NOMO-1 treated with dmso at 0.1 percent for 144 hours (cell line): ENCODE data around the gene CES3.
A peak's percentile ranks its signal among the peaks of the same experiment; 100 is the strongest.
"Not testable (repeated sequence)": the region's sequence is repeated elsewhere in the genome, so short reads cannot be mapped to it uniquely, and the experiment has no call there.

Experiments
- DNase-seq: peaks from one replicate; lab custom pipeline; 2025; ENCODE audit not compliant: unreplicated experiment; lab: John Stamatoyannopoulos, UW

Gene CES3

GRCh38 chr16:66944971-66945370 lies 16.1 kb upstream of the CES3 start:
- DNase-seq, result not testable (repeated sequence)

- DNase-seq, result no peak
These were observed 15.1 kb upstream of the CES3 start for GRCh38 chr16:66945939-66946338.

GRCh38 chr16:66946541-66946940 lies 14.5 kb upstream of the CES3 start:
- no peak for DNase-seq

- DNase-seq, result no peak
These were observed 14.1 kb upstream of the CES3 start for GRCh38 chr16:66946974-66947301.

- DNase-seq, result peak; percentile 57
These were observed 13.6 kb upstream of the CES3 start for GRCh38 chr16:66947302-66948065.

- DNase-seq, result no peak
These were observed 12.8 kb upstream of the CES3 start for GRCh38 chr16:66948134-66948836.

- DNase-seq, result no peak
These were observed 12.2 kb upstream of the CES3 start for GRCh38 chr16:66948837-66949225.

- no peak for DNase-seq
These were observed 11.6 kb upstream of the CES3 start for GRCh38 chr16:66949472-66949871.

GRCh38 chr16:66950437-66950836 lies 10.6 kb upstream of the CES3 start:
- DNase-seq, result no peak

GRCh38 chr16:66950971-66951790 lies 9.9 kb upstream of the CES3 start:
- DNase-seq, result no peak

GRCh38 chr16:66952430-66953110 lies 8.5 kb upstream of the CES3 start:
- DNase-seq, result no peak

GRCh38 chr16:66953462-66954096 lies 7.5 kb upstream of the CES3 start:
- no peak for DNase-seq

GRCh38 chr16:66954097-66954659 lies 6.9 kb upstream of the CES3 start:
- peak; percentile 9 for DNase-seq

GRCh38 chr16:66955363-66956153 lies 5.5 kb upstream of the CES3 start:
- not testable (repeated sequence) for DNase-seq

GRCh38 chr16:66956154-66956457 lies 5.0 kb upstream of the CES3 start:
- not testable (repeated sequence) for DNase-seq

- no peak for DNase-seq
These were observed 2.0 kb upstream of the CES3 start for GRCh38 chr16:66958857-66959703.

- DNase-seq, result peak; percentile 43
These were observed 1.3 kb upstream of the CES3 start for GRCh38 chr16:66959704-66960161.

- DNase-seq, result no peak
These were observed 796 bp upstream of the CES3 start for GRCh38 chr16:66960270-66960669.

GRCh38 chr16:66961914-66962313 lies 848 bp downstream of the CES3 start:
- DNase-seq, result no peak
